Activated effector memory CD4-positive, alpha-beta T cell treated with Interleukin-2 at 50 U/mL for 16 hours (primary cell): ENCODE results near the gene GLI3.

Source experiments
- DNase-seq: peaks from one replicate; pipeline ENCODE4 v3.0.0-alpha.2; 2020

The GLI3 gene

GRCh38 chr7:41992881-41993867, 243.8 kb downstream of the GLI3 start:
- DNase-seq, result no peak

DNA sequence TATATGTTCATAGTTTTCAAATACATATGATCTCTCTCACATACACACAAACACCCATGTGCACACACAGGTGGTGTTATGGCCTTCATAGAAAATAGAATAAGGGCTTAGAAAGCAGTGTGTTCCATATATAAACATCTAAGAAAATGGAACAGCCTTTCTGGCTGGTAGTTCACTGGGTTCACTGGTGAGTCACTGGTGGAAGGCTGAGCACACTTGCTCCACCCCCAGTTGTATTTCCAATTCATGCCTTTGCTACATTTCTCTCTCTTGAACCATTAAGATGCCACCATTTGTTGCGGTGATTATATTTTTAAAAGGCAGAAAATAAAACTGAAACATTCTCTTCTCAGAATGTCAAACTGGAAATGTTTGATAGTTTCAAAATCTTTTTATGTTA, 252.1 kb downstream of the GLI3 start:
- DNase-seq, result no peak

- no peak for DNase-seq
Measured at GRCh38 chr7:41981046-41982040, 255.7 kb downstream of the GLI3 start.

DNA sequence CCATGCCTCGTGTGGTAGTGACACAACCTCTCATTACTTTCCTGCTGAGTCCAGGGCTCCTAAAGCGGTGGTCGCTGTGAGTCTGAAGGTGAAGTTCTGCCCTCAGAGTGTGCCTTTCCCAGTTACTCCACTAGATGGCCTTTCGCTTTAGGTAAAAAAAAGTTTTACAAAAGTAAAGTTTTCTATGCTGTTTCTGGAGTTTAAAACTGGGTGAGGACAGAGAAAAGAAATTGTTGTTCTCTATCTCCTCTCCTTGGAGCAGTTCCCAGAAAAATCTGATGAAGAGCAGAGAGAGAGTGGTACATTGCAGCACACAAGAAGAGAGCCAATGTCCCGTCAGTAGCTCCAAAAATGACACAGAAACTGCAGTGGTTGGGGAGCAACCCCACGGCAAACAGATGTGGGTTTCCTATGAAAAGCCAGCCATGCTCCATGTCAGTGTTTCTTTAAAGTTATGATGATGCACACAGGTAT, 257.1 kb downstream of the GLI3 start:
- no peak for DNase-seq

DNA sequence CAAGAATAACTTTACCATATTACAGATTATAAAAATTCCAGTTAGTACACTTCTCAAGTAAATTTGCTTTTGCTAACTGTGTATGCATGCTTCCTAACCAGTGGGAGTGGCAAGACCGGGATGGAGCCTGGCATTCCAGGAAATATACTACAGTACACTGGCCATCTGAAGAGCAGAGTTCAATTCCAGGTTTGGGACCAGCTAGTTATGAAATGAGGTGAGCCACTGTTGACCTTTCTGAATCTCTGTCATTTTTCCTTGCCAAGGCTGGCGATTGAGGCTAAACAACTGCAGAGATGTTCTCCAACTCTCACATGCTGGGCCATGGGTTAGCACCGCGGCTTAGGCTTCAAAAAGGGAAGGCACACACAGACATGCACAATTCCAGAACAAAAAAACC, 258.2 kb downstream of the GLI3 start:
- DNase-seq, result no peak

DNA sequence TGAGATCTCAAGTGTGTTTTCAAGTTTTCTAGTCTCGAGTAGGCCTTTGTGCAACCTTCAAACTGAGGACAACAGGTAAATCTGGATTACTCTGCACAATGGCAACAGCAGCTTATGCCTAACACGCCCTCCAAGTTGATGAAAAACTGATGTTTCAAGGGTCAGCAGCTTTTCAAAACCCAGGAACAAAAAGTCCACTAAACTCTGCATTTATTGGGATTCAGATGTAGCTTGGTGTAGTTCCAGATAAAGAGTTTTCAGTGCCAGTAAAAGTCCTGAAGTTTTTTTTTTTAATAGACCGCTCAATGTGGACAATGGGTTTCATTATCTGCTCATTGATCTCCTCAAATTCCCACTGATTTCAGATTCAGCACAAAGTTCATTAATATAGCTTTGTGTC, 259.3 kb downstream of the GLI3 start:
- DNase-seq, result no peak

GRCh38 chr7:41977151-41977651, 259.8 kb downstream of the GLI3 start:
- DNase-seq, result no peak

- no peak for DNase-seq
Measured at GRCh38 chr7:41976411-41976810, 260.6 kb downstream of the GLI3 start.

DNA sequence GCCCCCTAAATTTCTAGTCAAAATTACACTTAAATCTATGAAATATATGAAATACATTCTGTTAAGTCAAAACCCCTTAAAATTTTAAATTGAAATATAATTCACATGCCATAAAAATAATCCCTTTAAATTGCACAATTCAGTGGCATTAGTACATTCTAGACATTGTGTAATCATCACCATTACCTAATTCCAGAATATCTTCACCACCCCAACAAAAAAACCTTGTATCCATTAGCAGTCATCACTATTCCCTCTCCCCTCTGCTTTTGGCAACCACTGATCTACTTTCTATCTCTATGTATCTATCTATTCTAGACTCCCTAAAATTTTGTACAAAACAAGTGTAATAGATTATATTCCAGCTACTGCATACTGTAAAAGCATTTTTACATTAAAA, 261.2 kb downstream of the GLI3 start:
- DNase-seq, result no peak

DNA sequence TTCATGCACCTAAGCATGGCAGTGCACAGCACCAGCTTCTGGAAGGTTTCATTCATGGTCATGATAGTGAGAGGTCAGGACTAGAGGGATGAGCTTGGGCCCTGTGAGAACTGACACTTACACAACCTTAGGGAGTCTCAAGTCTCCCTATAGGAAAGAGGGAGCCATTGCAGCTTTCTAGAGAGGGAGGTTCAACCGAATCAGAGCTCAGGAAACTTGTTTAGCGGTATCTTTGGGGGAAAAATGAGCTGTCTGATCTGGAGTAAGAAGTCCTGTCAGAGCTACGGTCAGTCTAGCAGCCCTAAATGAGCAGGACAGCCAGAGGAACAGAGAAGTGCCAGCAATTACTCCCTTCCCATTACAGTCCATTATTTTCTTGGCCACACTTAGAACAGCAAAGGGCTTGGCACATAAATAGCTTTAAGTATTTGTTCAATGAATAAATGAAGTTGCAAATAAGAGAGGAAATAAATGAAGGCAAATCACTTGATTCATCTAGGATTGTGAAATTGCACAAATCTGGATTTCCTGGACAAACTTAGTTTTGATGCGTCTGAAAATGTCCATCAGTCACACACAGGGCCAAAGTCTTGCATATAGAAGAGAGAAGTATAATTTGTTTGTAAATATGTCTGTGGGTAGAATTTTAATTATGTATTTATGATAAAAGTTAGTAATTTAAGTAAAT, 262.0 kb downstream of the GLI3 start:
- DNase-seq, result no peak

GRCh38 chr7:41973202-41973730, 263.7 kb downstream of the GLI3 start:
- DNase-seq, result no peak

GRCh38 chr7:41972776-41973175, 264.2 kb downstream of the GLI3 start:
- no peak for DNase-seq

GRCh38 chr7:41972270-41972669, 264.7 kb downstream of the GLI3 start:
- DNase-seq, result no peak

DNA sequence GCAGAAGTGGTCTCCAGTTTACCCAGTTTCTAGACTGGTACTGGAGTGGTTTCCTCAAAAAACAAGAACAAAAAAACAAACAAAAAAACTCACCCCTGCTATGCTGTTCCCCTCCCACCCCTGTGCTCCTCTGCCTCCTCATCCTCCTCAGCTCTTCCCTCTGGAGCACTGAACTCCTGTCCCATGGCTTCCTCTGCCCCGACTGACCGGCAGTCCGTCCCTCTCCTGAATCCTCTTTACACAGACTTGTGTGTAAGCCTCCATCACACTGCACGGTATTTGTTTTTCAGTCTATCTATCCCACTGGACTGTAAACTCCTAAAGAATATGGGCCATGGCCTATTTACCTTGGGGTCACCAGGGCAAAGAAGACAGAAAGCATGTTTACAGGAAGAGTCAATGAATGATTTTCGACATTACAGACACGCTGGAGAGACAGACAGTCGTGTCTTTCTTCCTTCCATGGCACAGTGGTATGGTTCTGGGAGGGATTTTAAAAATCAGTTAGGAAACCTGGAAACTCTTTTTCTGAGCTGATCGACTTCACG, 265.3 kb downstream of the GLI3 start:
- DNase-seq, result no peak

GRCh38 chr7:41970941-41971340, 266.1 kb downstream of the GLI3 start:
- no peak for DNase-seq

DNA sequence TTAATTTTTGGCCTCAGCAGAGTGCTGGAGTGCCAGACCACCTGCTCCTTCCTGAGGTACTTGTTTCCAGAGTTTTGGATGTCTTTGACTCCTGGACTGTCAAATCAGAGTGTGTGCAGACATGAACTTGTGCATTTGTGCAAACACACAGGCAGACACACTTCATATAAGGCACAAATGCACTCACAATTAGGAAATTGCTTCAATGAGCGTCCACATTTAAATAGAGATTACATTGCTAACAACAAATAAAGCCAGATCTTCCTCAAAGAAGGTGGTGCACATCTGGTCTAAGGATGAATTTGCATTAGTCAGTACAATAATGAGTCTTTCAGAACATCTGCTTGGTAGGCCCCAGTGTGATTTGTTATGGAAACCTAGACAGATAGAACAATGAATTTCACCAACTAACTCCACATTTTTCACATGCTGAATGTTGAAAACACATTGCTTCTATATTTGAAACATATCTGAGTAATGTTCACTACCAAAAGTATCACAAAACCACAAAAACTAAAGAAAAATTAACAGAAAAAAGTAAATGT, 267.4 kb downstream of the GLI3 start:
- DNase-seq, result no peak

DNA sequence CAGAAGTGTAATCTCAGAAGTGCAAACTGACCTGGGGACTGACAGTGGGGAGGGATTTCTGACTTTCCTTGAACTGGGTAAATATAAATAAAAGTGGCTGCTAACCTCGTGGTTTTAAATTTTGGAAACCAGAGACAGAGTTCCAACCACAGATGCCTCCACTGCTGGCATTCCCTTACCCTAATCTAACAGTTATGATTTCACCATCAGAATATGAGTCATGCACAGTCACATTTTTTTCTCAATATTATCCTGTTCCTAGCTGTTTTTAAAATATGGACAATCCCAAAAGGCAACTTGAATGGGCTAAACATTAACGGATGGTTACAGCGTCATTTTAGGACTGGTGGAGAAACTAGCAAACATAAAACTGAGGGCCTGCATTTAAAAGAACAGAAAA, 269.9 kb downstream of the GLI3 start:
- no peak for DNase-seq

GRCh38 chr7:41965951-41966505, 271.0 kb downstream of the GLI3 start:
- no peak for DNase-seq

GRCh38 chr7:41964849-41965745, 271.9 kb downstream of the GLI3 start:
- DNase-seq, result no peak

GRCh38 chr7:41964183-41964753, 272.7 kb downstream of the GLI3 start:
- no peak for DNase-seq
